Stomach smooth muscle (tissue), 2 donors: ENCODE data around the gene PRLH.

Experiments
- H3K27ac ChIP-seq: one replicate; pipeline ENCODE4 v1.7.0; 2013; ENCODE audit warnings: mild to moderate bottlenecking, low read length, inconsistent platforms
- H3K27me3 ChIP-seq, 2 donors: one replicate each; pipeline ENCODE4 v1.7.0; 2013; ENCODE audit warnings: low read length in 2 of 2; ENCODE audit not compliant: insufficient read depth in 2 of 2, control insufficient read depth in 1 of 2
- H3K36me3 ChIP-seq, 2 donors: one replicate each; pipeline ENCODE4 v1.7.0; 2013; ENCODE audit warnings: low read length in 2 of 2; ENCODE audit not compliant: control insufficient read depth in 2 of 2, insufficient read depth in 2 of 2
- H3K4me1 ChIP-seq: one replicate; pipeline ENCODE4 v1.7.0; 2013; ENCODE audit warnings: low read length; ENCODE audit not compliant: control insufficient read depth, insufficient read depth
- H3K4me3 ChIP-seq, 2 donors: one replicate each; pipeline ENCODE4 v1.7.0; 2013; ENCODE audit warnings: low read length in 2 of 2
- H3K9ac ChIP-seq, 2 donors: one replicate each; pipeline ENCODE4 v1.7.0; 2013; ENCODE audit warnings: low read length in 2 of 2, mild to moderate bottlenecking in 1 of 2
- H3K9me3 ChIP-seq, 2 donors: one replicate each; pipeline ENCODE4 v1.7.0; 2013; ENCODE audit warnings: low read length in 2 of 2; ENCODE audit not compliant: control insufficient read depth in 2 of 2
- donor health status: healthy.
- donor health status: Pancreatic carcinoma.

Gene PRLH

DNA sequence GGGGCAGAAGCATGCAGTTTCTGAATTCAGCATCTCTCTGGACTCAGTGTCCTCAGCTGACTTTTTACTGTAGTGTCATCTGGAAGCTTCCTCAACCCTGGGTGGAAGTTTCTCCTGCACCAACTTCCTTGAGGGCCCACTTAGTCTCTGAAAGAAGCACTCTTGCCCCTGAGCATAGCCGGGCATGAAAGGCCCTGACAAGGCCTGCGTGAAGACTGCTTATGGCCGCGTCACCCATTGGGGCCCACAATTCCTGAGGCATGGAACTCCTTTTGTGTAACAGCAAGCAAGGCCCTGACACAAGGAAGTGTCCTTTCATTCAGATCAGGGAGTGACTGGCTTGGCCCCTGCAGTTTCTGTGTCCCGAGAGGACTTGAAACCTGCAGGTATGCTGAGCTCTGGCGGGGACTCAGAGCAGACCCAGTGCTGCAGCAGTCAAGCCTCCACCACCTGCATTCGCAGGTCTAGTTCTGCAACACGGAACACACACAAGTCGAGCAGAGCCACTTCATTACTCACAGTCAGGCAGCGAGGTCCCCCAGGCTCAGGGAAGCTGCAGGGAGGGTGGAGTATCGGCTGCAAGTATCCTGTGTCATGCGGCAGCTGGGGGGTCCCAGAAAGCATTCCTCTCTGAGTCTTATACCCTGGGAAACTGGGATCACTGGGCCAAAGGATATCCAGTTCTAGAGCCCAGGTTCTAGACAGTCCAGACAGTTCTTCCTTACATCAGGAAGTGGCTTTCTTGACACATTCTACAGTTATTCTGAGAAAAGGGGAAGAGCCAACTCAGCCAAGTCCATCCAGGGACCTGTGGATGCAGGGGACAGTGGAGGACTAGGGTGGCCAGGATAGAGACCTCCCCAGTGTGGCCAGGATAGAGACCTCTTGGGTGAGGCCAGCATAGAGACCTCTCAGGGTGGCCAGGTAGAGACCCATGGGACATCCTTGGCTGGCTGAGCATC is 35.6 kb upstream of the PRLH start:
- no peaks in the 10 kb centered on the region for H3K9me3 ChIP-seq
- H3K27ac ChIP-seq = no peak overlapping the region
- no peak overlapping the region for H3K9ac ChIP-seq
- H3K27me3 ChIP-seq = no peaks in the 10 kb centered on the region
- H3K36me3 ChIP-seq = no peaks in the 10 kb centered on the region
- H3K4me3 ChIP-seq = no peak overlapping the region
- no peaks in the 10 kb centered on the region for H3K4me1 ChIP-seq

DNA sequence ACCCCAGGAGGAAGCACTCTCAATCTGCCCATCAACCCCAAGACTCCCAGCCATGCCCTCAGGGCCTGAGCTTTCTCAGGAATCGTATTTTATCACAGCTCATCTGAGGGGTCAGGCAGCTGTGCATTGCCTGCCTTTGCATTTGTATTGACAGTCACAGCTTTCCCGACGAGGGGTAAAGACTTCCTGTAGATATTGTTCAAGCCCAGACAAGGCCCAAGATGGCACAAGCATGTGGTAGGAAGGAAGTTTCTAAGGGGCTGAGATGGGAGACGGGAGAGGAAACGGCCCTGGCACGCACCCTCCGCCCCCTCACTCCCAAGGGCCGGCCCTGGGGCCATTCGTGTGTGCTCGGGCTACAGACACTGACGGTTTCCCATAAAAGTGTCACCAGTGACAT is 34.2 kb upstream of the PRLH start:
- H3K27me3 ChIP-seq = no peaks in the 10 kb centered on the region
- no peaks in the 10 kb centered on the region for H3K4me1 ChIP-seq
- H3K9me3 ChIP-seq = no peaks in the 10 kb centered on the region
- no peaks in the 10 kb centered on the region for H3K36me3 ChIP-seq
- H3K4me3 ChIP-seq = no peak overlapping the region
- no peak overlapping the region for H3K27ac ChIP-seq
- no peak overlapping the region for H3K9ac ChIP-seq

DNA sequence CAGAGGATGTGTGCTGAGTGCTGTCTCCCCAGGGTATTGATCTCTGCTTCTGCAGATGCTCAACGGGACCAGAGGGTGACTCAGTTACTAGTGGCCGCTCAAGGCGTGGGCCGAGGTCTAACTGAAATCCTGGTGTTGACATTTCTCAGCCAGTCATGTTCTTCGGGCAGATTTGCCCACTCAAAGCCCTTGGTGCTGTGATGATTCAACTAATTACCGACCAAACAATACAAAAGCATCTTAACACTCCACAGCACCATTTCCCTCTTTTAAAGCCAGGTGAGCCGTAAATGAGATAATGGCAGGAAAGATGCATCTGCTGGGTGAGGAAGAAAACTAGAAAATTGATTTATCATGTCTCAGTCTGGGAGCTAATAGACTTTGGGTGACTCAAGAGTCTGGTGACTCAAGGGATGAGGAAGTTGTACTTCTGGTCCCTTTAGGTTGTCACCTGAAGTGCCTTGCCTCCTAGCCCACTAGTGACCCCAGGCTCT is 32.7 kb upstream of the PRLH start:
- Histone ChIP-seq H3K9ac (no peak overlapping the region), H3K27ac (no peak overlapping the region), H3K27me3 (no peaks in the 10 kb centered on the region), H3K36me3 (no peaks in the 10 kb centered on the region), H3K4me3 (no peak overlapping the region), H3K4me1 (no peaks in the 10 kb centered on the region), H3K9me3 (no peaks in the 10 kb centered on the region)

GRCh38 chr2:237534380-237534779 is 32.0 kb upstream of the PRLH start:
- no peaks in the 10 kb centered on the region for H3K9me3 ChIP-seq
- H3K27ac ChIP-seq = no peak overlapping the region
- no peak overlapping the region for H3K9ac ChIP-seq
- H3K36me3 ChIP-seq = no peaks in the 10 kb centered on the region
- H3K4me1 ChIP-seq = no peaks in the 10 kb centered on the region
- no peaks in the 10 kb centered on the region for H3K27me3 ChIP-seq
- H3K4me3 ChIP-seq = no peak overlapping the region

DNA sequence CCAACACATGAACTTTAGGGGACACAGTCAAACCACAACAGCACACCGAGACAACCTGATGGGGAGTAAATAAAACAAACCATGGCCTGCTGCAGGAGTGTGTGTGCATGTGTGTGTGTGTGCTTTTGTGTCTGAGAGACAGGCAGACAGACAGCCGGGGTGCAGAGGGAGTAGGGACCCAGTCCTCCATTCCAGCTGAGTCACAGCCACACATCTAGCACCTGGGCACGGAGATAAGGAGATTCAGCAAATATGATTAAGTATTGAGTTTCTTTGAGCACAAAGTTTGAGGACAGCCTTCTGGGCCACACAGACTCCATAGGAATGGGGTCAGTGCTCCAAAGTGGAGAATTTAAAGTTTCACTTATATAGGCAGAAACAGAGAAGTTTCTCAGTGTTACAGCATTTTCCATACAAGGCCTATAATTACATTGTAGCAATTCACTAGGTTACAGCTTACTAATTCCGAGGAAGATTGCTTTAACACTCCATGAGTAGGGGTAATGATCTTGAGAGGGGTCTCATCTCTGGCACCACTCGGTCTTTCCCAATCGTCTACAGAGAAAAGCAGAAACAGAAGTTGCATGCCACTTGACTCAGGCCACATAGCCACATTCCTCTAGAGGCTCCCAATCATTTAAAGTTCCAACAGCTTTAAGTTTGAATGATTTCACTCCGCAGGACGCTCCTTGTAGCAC is 30.8 kb upstream of the PRLH start:
- no peaks in the 10 kb centered on the region for H3K9me3 ChIP-seq
- H3K27ac ChIP-seq = no peak overlapping the region
- no peak overlapping the region for H3K4me3 ChIP-seq
- H3K27me3 ChIP-seq = no peaks in the 10 kb centered on the region
- peaks cover 5% of the 10 kb centered on the region for H3K4me1 ChIP-seq
- no peaks in the 10 kb centered on the region for H3K36me3 ChIP-seq
- no peak overlapping the region for H3K9ac ChIP-seq

DNA sequence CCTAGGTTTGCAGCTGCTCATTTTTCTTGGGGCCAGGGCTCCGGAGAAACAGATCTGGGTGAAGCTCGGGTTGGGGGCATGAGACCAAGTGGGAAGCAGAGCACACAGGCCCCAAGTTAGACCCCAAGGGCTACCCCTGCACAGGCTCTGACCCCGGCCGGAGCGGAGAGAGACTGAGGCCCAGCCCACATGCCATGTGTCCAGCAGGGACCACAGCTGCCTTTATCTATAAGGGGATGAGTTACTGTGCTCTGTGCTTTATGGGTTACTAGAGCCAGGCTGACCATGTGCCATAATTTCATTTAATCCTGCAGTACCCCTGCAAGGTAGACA is 30.3 kb upstream of the PRLH start:
- H3K27me3 ChIP-seq = no peaks in the 10 kb centered on the region
- H3K9me3 ChIP-seq = no peaks in the 10 kb centered on the region
- peaks cover 10% of the 10 kb centered on the region for H3K4me1 ChIP-seq
- no peak overlapping the region for H3K9ac ChIP-seq
- no peaks in the 10 kb centered on the region for H3K36me3 ChIP-seq
- no peak overlapping the region for H3K27ac ChIP-seq
- no peak overlapping the region for H3K4me3 ChIP-seq

DNA sequence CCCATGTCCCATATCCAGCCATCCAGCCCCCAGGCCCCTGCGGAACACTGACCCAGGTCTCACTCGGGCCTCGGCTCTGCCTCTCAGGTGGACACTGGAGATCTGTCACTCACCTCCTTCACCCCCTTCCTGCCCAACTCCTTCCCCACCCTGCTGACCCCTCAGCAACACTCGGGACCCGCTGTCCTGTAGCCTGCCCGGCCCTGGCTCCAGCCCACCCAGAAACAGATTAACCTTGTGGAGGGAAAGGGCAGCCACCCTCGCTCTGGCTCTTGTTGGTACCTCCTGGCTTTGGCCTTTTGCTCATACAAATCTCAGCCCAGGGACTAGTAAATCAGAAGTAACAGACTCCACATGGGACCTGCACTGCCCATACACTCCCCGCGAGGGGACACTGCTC is 29.8 kb upstream of the PRLH start:
- Histone ChIP-seq H3K9me3 (no peaks in the 10 kb centered on the region), H3K36me3 (no peaks in the 10 kb centered on the region), H3K4me3 (no peak overlapping the region), H3K9ac (no peak overlapping the region), H3K27ac (no peak overlapping the region), H3K27me3 (no peaks in the 10 kb centered on the region), H3K4me1 (peaks cover 10% of the 10 kb centered on the region)

GRCh38 chr2:237538001-237538720 is 28.2 kb upstream of the PRLH start:
- H3K4me1 ChIP-seq = peaks cover 10% of the 10 kb centered on the region
- no peaks in the 10 kb centered on the region for H3K27me3 ChIP-seq
- H3K27ac ChIP-seq = no peak overlapping the region
- H3K9ac ChIP-seq = no peak overlapping the region
- no peaks in the 10 kb centered on the region for H3K9me3 ChIP-seq
- no peak overlapping the region for H3K4me3 ChIP-seq
- no peaks in the 10 kb centered on the region for H3K36me3 ChIP-seq

- no peaks in the 10 kb centered on the region for H3K36me3 ChIP-seq
- no peaks in the 10 kb centered on the region for H3K9me3 ChIP-seq
- H3K9ac ChIP-seq = no peak overlapping the region
- no peak overlapping the region for H3K27ac ChIP-seq
- no peaks in the 10 kb centered on the region for H3K27me3 ChIP-seq
- H3K4me1 ChIP-seq = peaks cover 10% of the 10 kb centered on the region
- H3K4me3 ChIP-seq = no peak overlapping the region
Observed at GRCh38 chr2:237538901-237539300, 27.5 kb upstream of the PRLH start.

DNA sequence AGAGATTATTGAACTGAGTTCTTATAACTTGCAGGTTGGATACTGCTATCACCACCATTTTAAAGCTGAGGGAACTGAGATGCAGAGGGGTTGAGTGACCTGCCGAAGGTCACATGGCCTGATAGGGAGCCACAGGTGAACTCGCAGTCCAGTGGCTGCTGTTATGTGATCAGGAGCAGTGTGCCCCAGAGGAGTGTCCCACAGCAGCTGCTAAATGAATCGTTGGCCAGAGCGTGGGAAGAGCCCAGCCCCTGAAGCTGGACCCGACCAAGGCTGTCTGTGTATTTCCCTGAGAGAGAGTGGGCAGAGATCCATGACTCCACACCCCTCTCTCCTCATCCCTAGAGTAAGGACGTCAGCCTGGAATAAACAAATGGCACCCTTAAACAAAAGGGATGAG is 26.7 kb upstream of the PRLH start:
- Histone ChIP-seq H3K36me3 (no peaks in the 10 kb centered on the region), H3K27ac (no peak overlapping the region), H3K27me3 (no peaks in the 10 kb centered on the region), H3K4me1 (peaks cover 10% of the 10 kb centered on the region), H3K9ac (no peak overlapping the region), H3K9me3 (no peaks in the 10 kb centered on the region), H3K4me3 (no peak overlapping the region)
